ENCODE data around the gene ACOD1.
A peak's percentile ranks its signal among the peaks of the same experiment; 100 is the strongest.
"Not testable (repeated sequence)": the region's sequence is repeated elsewhere in the genome, so short reads cannot be mapped to it uniquely, and the experiment has no call there.

The ACOD1 gene

GRCh38 chr13:76954538-76954937 is 6.2 kb downstream of the ACOD1 start:
- DNase-seq: no peak

DNA sequence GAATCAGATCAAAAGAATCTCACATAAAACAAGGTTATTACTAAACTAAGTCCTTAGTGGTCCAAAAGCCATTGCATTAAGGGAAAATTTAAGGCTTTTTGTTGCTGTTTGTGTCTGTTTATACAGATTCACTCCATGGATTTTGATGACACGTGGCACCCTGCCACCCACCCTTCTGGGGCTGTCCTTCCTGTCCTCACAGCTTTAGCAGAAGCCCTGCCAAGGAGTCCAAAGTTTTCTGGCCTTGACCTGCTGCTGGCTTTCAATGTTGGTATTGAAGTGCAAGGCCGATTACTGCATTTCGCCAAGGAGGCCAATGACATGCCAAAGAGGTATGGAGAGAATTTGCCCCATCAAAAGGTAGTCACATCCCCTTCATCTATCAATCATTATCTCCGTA is 6.9 kb downstream of the ACOD1 start:
- no peak for DNase-seq

- no peak for DNase-seq
These were observed 7.3 kb downstream of the ACOD1 start for GRCh38 chr13:76955661-76956060.

- DNase-seq: no peak
These were observed 10.6 kb downstream of the ACOD1 start for GRCh38 chr13:76958841-76959432.

- DNase-seq: not testable (repeated sequence)
These were observed 11.4 kb downstream of the ACOD1 start for GRCh38 chr13:76959734-76960133.

DNA sequence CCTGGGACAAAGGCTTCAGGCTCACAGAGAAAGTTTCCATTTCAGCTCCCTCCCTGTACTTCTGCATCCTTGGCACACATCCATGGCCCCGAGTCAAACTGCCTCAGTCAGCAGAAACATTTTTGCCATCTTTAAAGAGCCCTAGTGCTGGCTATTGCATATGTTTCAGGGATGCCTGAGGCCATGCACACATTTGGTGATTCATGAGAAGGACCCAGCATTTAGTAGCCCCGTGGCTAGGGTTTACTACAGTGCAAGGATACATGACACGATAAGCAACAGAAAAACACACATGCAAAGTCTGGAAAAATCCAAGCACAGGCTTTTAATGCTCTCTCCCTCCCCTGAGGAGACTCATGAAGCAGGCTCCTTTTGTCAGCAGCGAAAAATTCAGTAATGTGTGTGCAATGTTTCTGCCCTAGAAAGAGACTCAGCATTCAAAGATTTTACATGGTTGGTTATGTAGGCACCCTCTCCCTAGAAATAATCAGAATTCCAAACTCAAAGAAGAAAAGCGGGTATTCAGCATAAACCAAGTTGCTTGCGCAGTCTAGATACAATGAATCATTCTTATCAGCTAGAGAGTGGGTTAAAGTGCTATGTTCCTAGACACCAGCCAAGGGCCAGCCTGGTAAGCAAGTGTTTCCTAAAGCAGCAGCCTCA is 17.6 kb downstream of the ACOD1 start:
- no peak for DNase-seq

DNA sequence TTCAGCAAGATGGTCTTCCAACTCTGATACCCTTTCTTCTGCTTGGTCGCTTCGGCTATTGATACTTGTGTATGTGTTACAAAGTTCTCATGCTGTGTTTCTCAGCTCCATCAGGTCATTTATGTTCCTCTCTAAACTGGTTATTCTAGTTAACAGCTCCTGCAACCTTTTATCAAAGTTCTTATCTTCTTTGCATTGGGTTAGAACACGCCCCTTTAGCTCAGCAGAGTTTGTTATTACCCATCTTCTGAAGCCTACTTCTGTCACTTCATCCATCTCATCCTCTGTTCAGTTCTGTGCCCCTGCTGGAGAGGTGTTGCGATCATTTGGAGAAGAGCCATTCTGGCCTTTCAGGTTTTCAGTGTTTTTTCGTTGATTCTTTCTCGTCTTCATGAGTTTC is 18.7 kb downstream of the ACOD1 start:
- no peak for DNase-seq

DNA sequence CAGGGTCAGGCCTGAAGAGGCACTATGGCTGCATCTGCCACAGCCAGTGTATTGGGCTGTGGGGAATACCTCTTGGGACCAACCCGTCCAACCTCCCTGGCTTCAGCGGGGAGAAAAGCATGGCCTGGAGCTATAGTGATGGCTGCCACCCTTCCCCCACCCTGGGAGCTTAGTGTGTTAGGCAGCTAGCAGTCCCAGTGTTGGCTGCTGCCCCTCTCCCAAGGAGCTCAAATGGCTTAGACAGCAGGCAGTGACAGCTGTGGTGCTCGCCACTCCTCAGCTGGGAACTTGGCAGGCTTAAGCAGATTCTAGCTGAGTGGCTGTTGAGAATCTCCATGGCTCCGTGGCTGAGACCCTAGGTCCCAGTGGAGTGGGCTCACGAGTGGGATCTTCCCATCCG is 19.7 kb downstream of the ACOD1 start:
- DNase-seq: no peak

- no peak for DNase-seq
These were observed 21.4 kb downstream of the ACOD1 start for GRCh38 chr13:76969488-76970365.

GRCh38 chr13:76971215-76971614 is 22.9 kb downstream of the ACOD1 start:
- no peak for DNase-seq

DNA sequence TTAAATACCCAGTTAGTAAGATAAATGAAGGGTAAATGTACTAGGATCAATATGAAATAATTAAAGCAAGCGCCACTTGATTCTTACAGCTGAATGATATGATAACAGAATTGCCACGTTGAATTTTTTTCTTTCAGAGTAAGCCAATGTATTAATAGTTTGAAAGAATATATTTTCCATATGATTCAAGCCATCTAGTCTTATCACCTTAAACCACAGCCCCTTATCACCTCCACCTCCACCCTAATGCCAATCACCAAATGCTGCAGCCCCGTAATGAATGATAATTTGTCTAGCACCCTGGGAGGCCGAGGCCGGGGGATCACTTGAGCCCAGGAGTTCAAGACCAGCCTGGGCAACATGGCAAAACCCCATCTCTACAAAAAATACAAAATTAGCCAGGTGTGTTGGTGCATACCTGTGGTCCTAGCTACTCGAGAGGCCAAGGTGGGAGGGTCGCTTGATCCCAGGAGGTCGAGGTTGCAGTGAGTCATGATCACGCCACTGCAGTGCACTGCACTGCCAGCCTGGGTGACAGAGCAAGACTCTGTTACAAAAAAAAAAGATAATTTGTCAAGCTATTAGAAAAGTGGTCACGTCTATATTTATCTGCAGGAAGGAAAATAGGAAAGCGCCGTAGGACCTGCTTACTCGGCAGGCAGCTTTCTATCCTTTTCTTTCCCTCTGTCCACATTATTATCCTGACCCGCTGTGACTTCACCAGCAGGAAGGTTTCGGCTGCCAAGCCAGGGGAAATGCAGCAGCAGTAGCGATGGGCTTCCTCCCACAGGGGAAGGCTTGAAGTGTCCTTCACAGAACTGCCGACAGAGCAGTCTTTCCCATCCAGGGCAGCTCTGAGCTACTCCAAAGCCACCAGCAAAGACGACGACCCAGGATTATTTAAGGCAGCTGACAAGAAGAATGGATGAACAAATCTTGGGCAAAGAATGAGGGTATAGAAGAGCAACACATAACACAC is 23.8 kb downstream of the ACOD1 start:
- no peak for DNase-seq

- DNase-seq: no peak
These were observed 25.8 kb downstream of the ACOD1 start for GRCh38 chr13:76973920-76974617.

DNA sequence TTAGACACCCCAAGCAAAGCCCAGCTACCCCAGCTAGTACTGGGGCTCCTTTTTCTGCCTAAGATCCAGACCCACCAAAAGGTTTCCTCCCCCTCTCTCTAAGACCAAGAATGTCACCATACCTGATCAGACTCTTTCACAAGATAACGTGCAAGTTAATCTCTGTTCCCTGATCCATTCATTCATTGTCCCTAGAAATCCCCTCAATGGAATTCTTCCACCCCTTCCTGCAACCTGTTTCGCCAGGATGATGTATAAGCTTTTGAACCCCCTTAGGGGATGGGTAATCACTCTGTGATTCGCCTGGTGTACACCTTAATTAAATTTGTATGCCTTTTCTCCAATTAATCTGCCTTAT is 26.3 kb downstream of the ACOD1 start:
- DNase-seq: no peak

GRCh38 chr13:76975863-76976262 is 27.6 kb downstream of the ACOD1 start:
- DNase-seq: no peak

- DNase-seq: no peak
These were observed 28.2 kb downstream of the ACOD1 start for GRCh38 chr13:76976490-76976889.

- no peak for DNase-seq
These were observed 28.6 kb downstream of the ACOD1 start for GRCh38 chr13:76976929-76977328.

DNA sequence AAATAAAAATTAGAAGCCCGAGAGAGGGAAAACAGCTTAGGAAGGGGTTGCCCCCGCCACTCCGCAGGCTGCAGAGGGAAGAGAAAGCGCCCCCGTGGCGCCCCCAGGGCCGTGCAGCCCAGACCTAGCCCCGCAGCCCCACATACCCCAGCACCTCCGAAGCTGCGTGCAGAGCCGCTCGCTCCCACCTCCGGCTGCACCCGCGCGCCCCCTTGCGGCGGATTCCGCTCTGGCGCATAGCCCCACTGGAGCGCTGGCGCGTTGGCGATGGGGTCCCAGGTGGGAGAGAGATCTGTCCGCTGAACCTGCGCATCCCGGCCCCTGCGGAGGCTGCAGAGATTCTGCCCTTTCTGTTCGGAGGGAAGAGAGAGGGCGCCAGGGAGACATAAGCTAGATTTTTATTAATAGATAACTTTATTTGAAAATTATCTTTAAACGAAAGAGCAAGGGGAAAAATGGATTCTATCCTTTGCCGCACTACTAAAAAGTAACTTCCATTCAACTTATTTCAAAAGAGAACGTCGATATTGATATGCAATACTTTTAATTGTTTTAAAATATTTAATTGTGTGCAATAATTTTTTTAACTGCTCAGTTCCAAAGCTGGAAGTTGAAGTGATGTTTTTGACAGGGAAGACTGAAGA is 31.9 kb downstream of the ACOD1 start:
- peak; percentile 88 for DNase-seq

- DNase-seq: no peak
These were observed 33.8 kb downstream of the ACOD1 start for GRCh38 chr13:76982061-76982460.

- DNase-seq: no peak
These were observed 35.4 kb downstream of the ACOD1 start for GRCh38 chr13:76983676-76984075.

DNA sequence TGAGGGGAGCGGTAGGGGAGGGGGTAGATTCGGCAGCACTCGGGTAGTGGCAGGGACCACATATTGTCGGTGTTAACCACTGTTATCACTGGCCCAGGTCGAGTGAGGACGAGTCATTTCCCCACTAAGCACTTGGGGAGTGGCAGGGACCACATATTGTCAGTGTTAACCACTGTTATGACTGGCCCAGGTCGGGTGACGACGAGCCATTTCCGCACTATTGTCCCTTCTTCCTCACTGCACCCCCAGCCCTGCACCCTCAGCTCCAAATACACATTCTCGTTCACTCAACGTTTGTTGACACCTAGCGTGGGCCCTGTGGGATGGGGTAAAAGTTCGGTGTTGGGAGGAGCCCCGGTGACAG is 43.1 kb downstream of the ACOD1 start:
- peak; percentile 43 for DNase-seq

GRCh38 chr13:76991796-76992547 is 43.7 kb downstream of the ACOD1 start, which contains the start of gene CLN5:
CLN5 (plus strand) TSS chr13:76992081; CDS start chr13:76992099, 18 bp downstream.
- peak; percentile 96 for DNase-seq

Measured in activated naive CD4-positive, alpha-beta T cell treated with anti-CD3 and anti-CD28 coated beads, Interleukin-2, amount 50 U/mL, for 16 hours (primary cell).